NOMO-1 (cell line): ENCODE results near the gene UMOD.

Source experiments
- DNase-seq, 2 experiments: peaks; one replicate each; lab custom pipeline; 2025; ENCODE audit not compliant: unreplicated experiment in 2 of 2; lab: John Stamatoyannopoulos, UW

The UMOD gene

GRCh38 chr16:20307240-20307671 lies 45.3 kb downstream of the UMOD start:
- DNase-seq, result no peak

- DNase-seq, result no peak
Observed at GRCh38 chr16:20306401-20306800, 46.1 kb downstream of the UMOD start.

- peak in 1 of 2 experiments; percentile 0 for DNase-seq
Observed at GRCh38 chr16:20303012-20303411, 49.5 kb downstream of the UMOD start.

GRCh38 chr16:20302389-20302788 lies 50.1 kb downstream of the UMOD start:
- DNase-seq, result no peak

- no peak for DNase-seq
Observed at GRCh38 chr16:20301840-20302239, 50.7 kb downstream of the UMOD start.

- DNase-seq, result peak; percentile 10 to 41
Observed at GRCh38 chr16:20300312-20301097, 52.0 kb downstream of the UMOD start.

- DNase-seq, result no peak
Observed at GRCh38 chr16:20298452-20298851, 54.1 kb downstream of the UMOD start.

- DNase-seq, result no peak
Observed at GRCh38 chr16:20291208-20292206, 61.0 kb downstream of the UMOD start.

- no peak for DNase-seq
Observed at GRCh38 chr16:20289571-20289970, 62.9 kb downstream of the UMOD start.

- no peak for DNase-seq
Observed at GRCh38 chr16:20285993-20286499, 66.5 kb downstream of the UMOD start.
